WERI-Rb-1 (cell line): ENCODE results near the gene STRA6.

Experiments used
- DNase-seq: peaks from one replicate; pipeline ENCODE4 v3.0.0-alpha.2; 2020
- H3K27ac ChIP-seq: fragments of 250-450 bp; sonication (Bioruptor Pico); 2 replicates; pipeline ENCODE4 v1.5.1; 2020; ENCODE audit warnings: mild to moderate bottlenecking, moderate library complexity
- H3K27me3 ChIP-seq: fragments of 250-450 bp; sonication (Bioruptor Pico); 2 replicates; pipeline ENCODE4 v1.5.1; 2021; ENCODE audit warnings: mild to moderate bottlenecking, low read depth, moderate library complexity; ENCODE audit not compliant: insufficient read depth, severe bottlenecking
- H3K36me3 ChIP-seq: fragments of 250-450 bp; sonication (Bioruptor Pico); 2 replicates; pipeline ENCODE4 v1.5.1; 2020; ENCODE audit warnings: mild to moderate bottlenecking, moderate library complexity
- H3K4me3 ChIP-seq: 2 replicates; pipeline ENCODE4 v1.5.1; 2011; ENCODE audit warnings: low read depth, mild to moderate bottlenecking, control low read depth, low read length
- H3K9me3 ChIP-seq: fragments of 250-450 bp; sonication (Bioruptor Pico); 2 replicates; pipeline ENCODE4 v1.5.1; 2021; ENCODE audit warnings: mild to moderate bottlenecking, moderate library complexity; ENCODE audit not compliant: severe bottlenecking
- TF ChIP-seq, protein P1 (sequence below): IDR thresholded peaks from 2 replicates; pipeline ENCODE4 v1.5.1; 2011; ENCODE audit warnings: low read depth, mild to moderate bottlenecking, control low read depth, inconsistent platforms, low read length

STRA6 gene

DNA sequence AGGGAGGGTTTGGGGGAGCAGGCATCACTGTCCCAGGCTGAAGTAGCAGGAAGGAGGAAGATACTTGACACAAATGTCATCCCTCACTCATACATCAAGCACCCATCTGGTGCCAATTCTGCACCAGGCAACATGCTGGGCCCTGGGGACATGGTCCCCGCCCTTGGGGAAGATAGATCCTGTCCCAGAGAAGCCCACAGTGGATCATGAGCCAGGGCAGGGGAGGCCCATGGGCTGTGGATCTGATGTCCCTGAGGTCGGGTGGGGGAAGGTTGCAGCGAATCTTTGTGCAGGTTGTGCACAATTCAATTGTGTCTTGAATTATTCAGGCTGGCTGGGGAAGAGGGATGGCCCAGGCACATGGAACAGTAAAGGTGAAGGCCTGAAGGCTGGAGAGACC, 27.1 kb upstream of the STRA6 start:
- no peaks in the 10 kb centered on the region for H3K27me3 ChIP-seq
- H3K36me3 ChIP-seq, result no peaks in the 10 kb centered on the region
- peak overlapping the region; percentile 93 for H3K27ac ChIP-seq
- H3K9me3 ChIP-seq, result no peaks in the 10 kb centered on the region
- TF ChIP-seq, protein P1, sequence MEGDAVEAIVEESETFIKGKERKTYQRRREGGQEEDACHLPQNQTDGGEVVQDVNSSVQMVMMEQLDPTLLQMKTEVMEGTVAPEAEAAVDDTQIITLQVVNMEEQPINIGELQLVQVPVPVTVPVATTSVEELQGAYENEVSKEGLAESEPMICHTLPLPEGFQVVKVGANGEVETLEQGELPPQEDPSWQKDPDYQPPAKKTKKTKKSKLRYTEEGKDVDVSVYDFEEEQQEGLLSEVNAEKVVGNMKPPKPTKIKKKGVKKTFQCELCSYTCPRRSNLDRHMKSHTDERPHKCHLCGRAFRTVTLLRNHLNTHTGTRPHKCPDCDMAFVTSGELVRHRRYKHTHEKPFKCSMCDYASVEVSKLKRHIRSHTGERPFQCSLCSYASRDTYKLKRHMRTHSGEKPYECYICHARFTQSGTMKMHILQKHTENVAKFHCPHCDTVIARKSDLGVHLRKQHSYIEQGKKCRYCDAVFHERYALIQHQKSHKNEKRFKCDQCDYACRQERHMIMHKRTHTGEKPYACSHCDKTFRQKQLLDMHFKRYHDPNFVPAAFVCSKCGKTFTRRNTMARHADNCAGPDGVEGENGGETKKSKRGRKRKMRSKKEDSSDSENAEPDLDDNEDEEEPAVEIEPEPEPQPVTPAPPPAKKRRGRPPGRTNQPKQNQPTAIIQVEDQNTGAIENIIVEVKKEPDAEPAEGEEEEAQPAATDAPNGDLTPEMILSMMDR, result no peak
- no peak overlapping the region for H3K4me3 ChIP-seq
- no peak for DNase-seq

DNA sequence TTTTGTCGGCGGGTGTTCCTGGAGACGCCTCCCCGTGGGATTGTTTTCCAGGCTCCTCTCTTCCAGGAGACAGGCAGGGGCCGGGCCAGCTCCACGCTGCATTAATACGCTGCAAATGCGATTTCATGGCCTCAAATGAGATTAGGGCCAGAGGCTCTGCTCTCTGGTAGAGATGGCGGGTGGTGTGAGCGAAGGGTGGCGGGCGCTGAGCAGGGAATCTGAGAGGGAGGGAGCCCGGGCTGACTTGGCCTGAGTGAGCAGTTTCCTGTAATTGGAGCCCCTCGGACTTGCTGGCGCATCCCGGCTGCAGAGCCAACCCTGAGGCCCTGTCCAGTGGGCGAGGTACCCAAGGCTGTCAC, 26.1 kb upstream of the STRA6 start:
- Histone ChIP-seq H3K4me3 (peak overlapping the region; percentile 20), H3K9me3 (no peaks in the 10 kb centered on the region), H3K27ac (peak overlapping the region; percentile 93), H3K27me3 (no peaks in the 10 kb centered on the region), H3K36me3 (no peaks in the 10 kb centered on the region)
- TF ChIP-seq, protein P1, result no peak
- peak; percentile 97 for DNase-seq

DNA sequence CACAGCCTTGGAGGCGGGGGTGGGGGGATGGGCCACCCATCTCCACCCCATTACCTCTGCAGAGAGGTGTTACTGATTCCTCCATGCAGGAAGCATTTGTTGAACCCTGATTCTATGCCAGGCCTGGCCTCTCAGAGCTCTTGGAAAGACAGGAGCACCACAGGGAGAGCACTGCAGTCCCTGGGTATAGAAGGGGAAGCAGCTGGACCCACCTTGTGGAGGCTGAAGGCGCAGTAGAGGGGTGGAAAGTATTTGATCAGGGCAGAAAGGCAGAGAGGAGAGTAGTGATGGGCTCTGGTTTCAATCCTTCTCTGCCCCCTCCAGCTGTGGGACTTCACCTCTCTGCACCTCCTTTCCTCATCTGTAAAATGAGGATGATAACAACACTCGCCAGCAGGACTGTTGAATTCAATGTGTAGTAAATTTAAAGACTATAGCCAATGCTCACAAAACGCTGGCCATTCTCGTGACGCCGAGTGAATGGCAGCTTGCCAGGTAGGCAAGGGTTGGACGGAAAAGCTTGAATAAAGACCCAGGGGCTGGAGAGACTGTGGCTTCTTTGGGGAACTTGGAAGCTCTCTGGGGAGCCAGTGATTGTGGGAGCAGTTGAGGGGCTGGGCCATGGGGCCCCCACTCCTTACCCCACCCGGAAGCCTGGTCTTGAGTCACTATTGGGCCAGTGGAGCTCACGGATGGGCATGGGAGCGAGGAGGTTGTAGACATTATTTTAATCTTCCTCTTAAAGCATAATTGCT, 25.6 kb upstream of the STRA6 start:
- Histone ChIP-seq H3K9me3 (no peaks in the 10 kb centered on the region), H3K4me3 (peak overlapping the region; percentile 20), H3K27me3 (no peaks in the 10 kb centered on the region), H3K36me3 (no peaks in the 10 kb centered on the region), H3K27ac (peak overlapping the region; percentile 93)
- no peak for DNase-seq
- TF ChIP-seq, protein P1, result no peak

DNA sequence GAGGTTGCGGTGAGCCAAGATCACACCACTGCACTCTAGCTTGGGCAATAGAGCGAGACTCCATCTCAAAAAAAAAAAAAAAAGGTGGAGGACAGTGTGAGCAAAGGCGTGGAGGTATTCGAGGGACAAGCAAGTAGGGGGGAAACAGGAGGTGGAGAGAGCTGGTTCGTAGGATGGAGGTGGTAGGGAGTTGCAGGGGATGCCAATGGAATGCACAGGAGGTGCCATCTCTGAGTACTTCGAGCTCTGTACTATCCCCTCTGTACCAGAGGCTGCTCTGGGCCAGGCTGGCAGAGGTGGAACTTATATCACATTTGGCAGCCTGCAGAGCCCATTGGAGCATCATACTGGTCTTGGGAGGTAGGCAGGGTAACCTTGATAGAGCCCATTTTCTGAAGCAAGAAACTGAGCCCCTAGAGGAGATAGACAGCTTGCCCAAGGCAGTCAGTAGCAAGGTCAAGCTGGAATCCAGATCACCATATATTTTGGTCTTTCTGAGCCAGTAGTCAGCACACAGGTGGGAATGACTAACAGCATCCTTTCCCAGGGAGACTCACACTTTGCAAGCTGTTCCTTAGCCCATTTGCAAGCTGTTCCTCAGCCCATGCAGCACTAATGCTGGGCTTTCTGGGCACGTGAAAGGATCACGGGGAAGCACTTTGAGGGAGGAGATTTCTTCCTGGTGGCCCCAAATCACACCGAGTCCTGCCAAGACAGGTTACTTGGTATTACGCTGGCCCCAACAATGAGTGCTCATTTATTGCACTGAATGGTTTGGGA, 24.4 kb upstream of the STRA6 start:
- no peak overlapping the region for H3K4me3 ChIP-seq
- no peaks in the 10 kb centered on the region for H3K36me3 ChIP-seq
- no peaks in the 10 kb centered on the region for H3K27me3 ChIP-seq
- TF ChIP-seq, protein P1, result no peak
- peak overlapping the region; percentile 93 for H3K27ac ChIP-seq
- no peaks in the 10 kb centered on the region for H3K9me3 ChIP-seq
- peak; percentile 74 for DNase-seq

DNA sequence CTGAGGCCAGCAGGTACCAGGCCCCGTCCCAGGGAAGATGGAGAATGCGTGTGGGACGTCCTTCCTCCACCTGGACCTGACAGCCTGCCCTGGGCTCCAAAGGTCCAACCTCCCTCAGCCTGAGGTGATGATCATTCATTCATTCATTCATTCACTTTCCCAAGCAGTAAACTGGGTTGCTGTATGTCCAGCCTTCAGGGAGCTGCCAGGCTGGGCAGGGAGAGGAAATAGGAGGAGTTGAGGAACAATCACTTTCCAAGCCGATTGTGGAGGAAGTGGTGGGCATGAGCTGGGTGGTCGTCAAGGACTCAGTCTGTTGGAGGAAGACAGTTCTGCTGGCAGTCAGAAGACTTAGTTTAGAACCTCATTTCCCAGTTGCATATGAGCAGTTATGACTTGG, 23.3 kb upstream of the STRA6 start:
- Histone ChIP-seq H3K27me3 (no peaks in the 10 kb centered on the region), H3K4me3 (no peak overlapping the region), H3K27ac (peak overlapping the region; percentile 93), H3K9me3 (no peaks in the 10 kb centered on the region), H3K36me3 (no peaks in the 10 kb centered on the region)
- no peak for DNase-seq
- TF ChIP-seq, protein P1, result no peak
